H9 (cell line): ENCODE data around the gene RNF114. TPM values are rescaled to one million over a fixed set of nuclear protein-coding genes. Genes with fewer than 3 reads are reported as not detected.

Experiments
- DNase-seq: peaks from one replicate; pipeline ENCODE4 v3.0.0-alpha.2; 2017
- H2AFZ ChIP-seq: one replicate; pipeline ENCODE4 v1.6.1; 2013; ENCODE audit warnings: mild to moderate bottlenecking, low read length, control low read depth, moderate library complexity
- H2AK5ac ChIP-seq: 2 replicates; pipeline ENCODE4 v1.6.1; 2013; ENCODE audit warnings: low read length, control low read depth, mixed read lengths; ENCODE audit not compliant: insufficient read length
- H2BK120ac ChIP-seq: one replicate; pipeline ENCODE4 v1.6.1; 2013; ENCODE audit warnings: low read depth, mild to moderate bottlenecking, low read length, control low read depth, inconsistent platforms; ENCODE audit not compliant: poor library complexity, severe bottlenecking
- H2BK12ac ChIP-seq: 2 replicates; pipeline ENCODE4 v1.6.1; 2013; ENCODE audit warnings: low read length, control low read depth, mixed read lengths, low read depth; ENCODE audit not compliant: insufficient read length
- H2BK15ac ChIP-seq: 2 replicates; pipeline ENCODE4 v1.6.1; 2013; ENCODE audit warnings: low read depth, low read length, control low read depth
- H2BK20ac ChIP-seq: one replicate; pipeline ENCODE4 v1.6.1; 2013; ENCODE audit warnings: low read depth, mild to moderate bottlenecking, low read length, control low read depth, inconsistent platforms; ENCODE audit not compliant: poor library complexity, severe bottlenecking
- H2BK5ac ChIP-seq: 2 replicates; pipeline ENCODE4 v1.6.1; 2013; ENCODE audit warnings: low read length, control low read depth, mixed read lengths; ENCODE audit not compliant: insufficient read length
- H3K14ac ChIP-seq: 2 replicates; pipeline ENCODE4 v1.6.1; 2013; ENCODE audit warnings: low read length, control low read depth; ENCODE audit not compliant: insufficient read depth
- H3K18ac ChIP-seq: 2 replicates; pipeline ENCODE4 v1.6.1; 2013; ENCODE audit warnings: low read depth, mild to moderate bottlenecking, mixed read lengths, low read length, control low read depth; ENCODE audit not compliant: insufficient read length
- H3K23ac ChIP-seq: 2 replicates; pipeline ENCODE4 v1.6.1; 2013; ENCODE audit warnings: low read length, control low read depth, mixed read lengths, low read depth; ENCODE audit not compliant: insufficient read length
- H3K23me2 ChIP-seq: 2 replicates; pipeline ENCODE4 v1.6.1; 2013; ENCODE audit warnings: low read depth, mild to moderate bottlenecking, mixed read lengths, low read length, control low read depth; ENCODE audit not compliant: insufficient read length, poor library complexity, severe bottlenecking
- H3K27ac ChIP-seq: 2 replicates; pipeline ENCODE4 v1.5.1; 2013; ENCODE audit warnings: low read length, control low read depth, mixed read lengths, low read depth; ENCODE audit not compliant: insufficient read length
- H3K27me3 ChIP-seq: 2 replicates; pipeline ENCODE4 v1.6.1; 2013; ENCODE audit warnings: low read length, control low read depth, inconsistent platforms; ENCODE audit not compliant: insufficient read depth
- H3K4ac ChIP-seq: 2 replicates; pipeline ENCODE4 v1.6.1; 2013; ENCODE audit warnings: low read depth, mild to moderate bottlenecking, control low read depth, inconsistent platforms, low read length, moderate library complexity
- H3K4me1 ChIP-seq: 2 replicates; pipeline ENCODE4 v1.6.1; 2013; ENCODE audit warnings: low read length, control low read depth, inconsistent platforms; ENCODE audit not compliant: insufficient read depth
- H3K4me2 ChIP-seq: 2 replicates; pipeline ENCODE4 v1.6.1; 2013; ENCODE audit warnings: low read length, control low read depth, mixed read lengths; ENCODE audit not compliant: insufficient read length, insufficient read depth
- H3K56ac ChIP-seq: 2 replicates; pipeline ENCODE4 v1.6.1; 2013; ENCODE audit warnings: low read depth, mild to moderate bottlenecking, mixed read lengths, low read length, control low read depth; ENCODE audit not compliant: insufficient read length
- H3K79me1 ChIP-seq: 2 replicates; pipeline ENCODE4 v1.6.1; 2013; ENCODE audit warnings: low read depth, mild to moderate bottlenecking, moderate library complexity, low read length, control low read depth, inconsistent platforms; ENCODE audit not compliant: insufficient read depth, poor library complexity, severe bottlenecking
- H3K79me2 ChIP-seq: 2 replicates; pipeline ENCODE4 v1.6.1; 2013; ENCODE audit warnings: low read length, control low read depth, inconsistent platforms; ENCODE audit not compliant: insufficient read depth
- H3K9ac ChIP-seq: 2 replicates; pipeline ENCODE4 v1.6.1; 2013; ENCODE audit warnings: low read length, control low read depth, mixed read lengths; ENCODE audit not compliant: insufficient read length; ENCODE audit errors: extremely low read depth
- H3K9me3 ChIP-seq: one replicate; pipeline ENCODE4 v1.6.1; 2013; ENCODE audit warnings: low read depth, low read length, inconsistent platforms; ENCODE audit not compliant: control insufficient read depth
- H3T11ph ChIP-seq: one replicate; pipeline ENCODE4 v1.6.1; 2013; ENCODE audit warnings: mild to moderate bottlenecking, low read length, control low read depth, inconsistent platforms
- H4K20me1 ChIP-seq: one replicate; pipeline ENCODE4 v1.6.1; 2013; ENCODE audit not compliant: control insufficient read depth, insufficient read length, insufficient read depth
- H4K5ac ChIP-seq: 2 replicates; pipeline ENCODE4 v1.6.1; 2013; ENCODE audit warnings: low read depth, mild to moderate bottlenecking, mixed read lengths, low read length, control low read depth; ENCODE audit not compliant: insufficient read length
- H4K8ac ChIP-seq: replicated peaks from 2 replicates; pipeline ENCODE4 v1.6.1; 2013; ENCODE audit warnings: low read length, control low read depth, mixed read lengths, low read depth; ENCODE audit not compliant: insufficient read length
- H4K91ac ChIP-seq: 2 replicates; pipeline ENCODE4 v1.6.1; 2013; ENCODE audit warnings: low read depth, mild to moderate bottlenecking, moderate library complexity, mixed read lengths, low read length, control low read depth; ENCODE audit not compliant: insufficient read length
- H3K27ac Mint-ChIP-seq, 3 experiments: 2 replicates in 2 of 3; 3 replicates in 1 of 3; pipeline ENCODE4 v1.8.0; 2020 to 2021; ENCODE audit warnings: mixed read lengths in 3 of 3, mild to moderate bottlenecking in 1 of 3, moderate library complexity in 1 of 3
- H3K27me3 Mint-ChIP-seq: 2 replicates; pipeline ENCODE4 v1.8.0; 2021; ENCODE audit warnings: low read depth, mild to moderate bottlenecking, moderate library complexity, mixed read lengths
- H3K36me3 Mint-ChIP-seq, 3 experiments: 2 replicates in 2 of 3; 3 replicates in 1 of 3; pipeline ENCODE4 v1.8.0; 2020 to 2021; ENCODE audit warnings: low read depth in 3 of 3, mixed read lengths in 3 of 3; ENCODE audit not compliant: insufficient read depth in 1 of 3
- H3K4me1 Mint-ChIP-seq, 2 experiments: 2 replicates each; pipeline ENCODE4 v1.8.0; 2020; ENCODE audit warnings: mixed read lengths in 2 of 2
- H3K4me3 Mint-ChIP-seq, 2 experiments: 2 replicates in 1 of 2; 3 replicates in 1 of 2; pipeline ENCODE4 v1.8.0; 2020 to 2021; ENCODE audit warnings: mild to moderate bottlenecking in 2 of 2, mixed read lengths in 2 of 2, moderate library complexity in 1 of 2
- H3K9me3 Mint-ChIP-seq, 2 experiments: 2 replicates in 1 of 2; 3 replicates in 1 of 2; pipeline ENCODE4 v1.8.0; 2020; ENCODE audit warnings: mild to moderate bottlenecking in 2 of 2, mixed read lengths in 2 of 2, moderate library complexity in 1 of 2
- WGBS: extraction: QIAGEN DNeasy Blood & Tissue Kit; methylation state at CpG from one replicate; pipeline ENCODE4 v1.1.7; 2013; ENCODE audit warnings: missing lambda C conversion rate, low lambda C conversion rate, mixed read lengths; ENCODE audit not compliant: insufficient read length; ENCODE audit errors: extremely low coverage; 5-methylcytosine and 5-hydroxymethylcytosine counted together
- total RNA-seq: library from RNA; stranded (reverse); gene quantifications from 2 replicates; pipeline ENCODE4 v1.2.1, GENCODE V29; 2021
- TF ChIP-seq, protein P1 (sequence below): fragments of 200-600 bp; sonication (generic); conservative IDR thresholded peaks from 3 replicates; pipeline ENCODE4 v1.8.0; 2021; ENCODE audit warnings: antibody characterized with exemption, mild to moderate bottlenecking

The RNF114 gene
- total RNA-seq, 1 experiment from 2014 or later = 75.5 TPM

DNA sequence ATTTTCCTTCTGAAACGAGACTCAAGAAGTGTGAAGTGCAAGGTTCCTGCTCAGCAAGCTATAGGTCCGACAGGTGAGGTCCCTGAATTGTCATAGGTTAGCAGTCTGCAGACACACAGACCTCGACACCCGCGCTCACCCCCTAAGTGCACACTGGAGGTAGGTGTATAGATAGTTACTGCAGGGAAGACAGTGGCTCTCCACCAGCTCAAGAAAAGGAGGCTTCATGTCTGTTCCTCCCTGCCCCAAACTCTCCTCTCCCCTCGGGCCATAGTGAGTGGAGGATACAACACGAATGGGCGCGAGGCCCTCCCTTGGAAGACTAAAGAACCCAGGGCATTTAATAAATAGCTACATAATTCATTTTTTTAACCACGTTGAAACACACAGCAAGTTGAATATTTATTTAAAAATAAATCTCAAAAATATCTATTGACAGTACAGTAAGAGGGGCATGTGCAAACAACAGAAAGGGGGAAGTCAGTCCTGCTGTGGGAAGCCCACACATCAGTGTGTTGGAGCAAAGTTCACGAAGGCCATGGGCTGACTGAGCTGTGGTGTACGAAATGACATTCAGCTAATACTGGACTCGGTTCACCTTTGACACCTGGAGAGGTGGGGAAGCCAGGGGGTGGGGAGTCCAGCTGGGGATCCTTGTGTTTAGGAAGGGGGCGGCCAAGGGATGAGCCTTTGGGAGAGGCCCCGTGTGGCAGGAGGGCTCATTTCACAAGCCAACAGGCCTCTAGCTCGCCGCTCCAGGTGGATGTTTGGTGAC, 31.6 kb upstream of the RNF114 start:
- no peak overlapping the region for H3K27ac Mint-ChIP-seq
- no peaks in the 10 kb centered on the region for H3K23me2 ChIP-seq
- no peak overlapping the region for H2BK120ac ChIP-seq
- no peak overlapping the region for H2BK15ac ChIP-seq
- H2BK12ac ChIP-seq = no peak overlapping the region
- H4K20me1 ChIP-seq = no peaks in the 10 kb centered on the region
- no peaks in the 10 kb centered on the region for H3K4me1 ChIP-seq
- no peak overlapping the region for H3K18ac ChIP-seq
- no peak overlapping the region for H3K4ac ChIP-seq
- H2AFZ ChIP-seq = no peak overlapping the region
- H4K91ac ChIP-seq = no peak overlapping the region
- H3K4me3 Mint-ChIP-seq = no peak overlapping the region
- H3K23ac ChIP-seq = no peak overlapping the region
- peaks cover 12 to 39% (median 25%) of the 10 kb centered on the region in 3 experiments for H3K36me3 Mint-ChIP-seq
- TF ChIP-seq, protein P1, sequence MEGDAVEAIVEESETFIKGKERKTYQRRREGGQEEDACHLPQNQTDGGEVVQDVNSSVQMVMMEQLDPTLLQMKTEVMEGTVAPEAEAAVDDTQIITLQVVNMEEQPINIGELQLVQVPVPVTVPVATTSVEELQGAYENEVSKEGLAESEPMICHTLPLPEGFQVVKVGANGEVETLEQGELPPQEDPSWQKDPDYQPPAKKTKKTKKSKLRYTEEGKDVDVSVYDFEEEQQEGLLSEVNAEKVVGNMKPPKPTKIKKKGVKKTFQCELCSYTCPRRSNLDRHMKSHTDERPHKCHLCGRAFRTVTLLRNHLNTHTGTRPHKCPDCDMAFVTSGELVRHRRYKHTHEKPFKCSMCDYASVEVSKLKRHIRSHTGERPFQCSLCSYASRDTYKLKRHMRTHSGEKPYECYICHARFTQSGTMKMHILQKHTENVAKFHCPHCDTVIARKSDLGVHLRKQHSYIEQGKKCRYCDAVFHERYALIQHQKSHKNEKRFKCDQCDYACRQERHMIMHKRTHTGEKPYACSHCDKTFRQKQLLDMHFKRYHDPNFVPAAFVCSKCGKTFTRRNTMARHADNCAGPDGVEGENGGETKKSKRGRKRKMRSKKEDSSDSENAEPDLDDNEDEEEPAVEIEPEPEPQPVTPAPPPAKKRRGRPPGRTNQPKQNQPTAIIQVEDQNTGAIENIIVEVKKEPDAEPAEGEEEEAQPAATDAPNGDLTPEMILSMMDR = no peak
- H3K4me2 ChIP-seq = no peak overlapping the region
- no peak overlapping the region for H3K14ac ChIP-seq
- H3K79me1 ChIP-seq = no peaks in the 10 kb centered on the region
- H3K79me2 ChIP-seq = no peaks in the 10 kb centered on the region
- H2BK5ac ChIP-seq = no peak overlapping the region
- H3K9me3 ChIP-seq = no peaks in the 10 kb centered on the region
- no peaks in the 10 kb centered on the region for H3K27me3 Mint-ChIP-seq
- no peaks in the 10 kb centered on the region for H3K4me1 Mint-ChIP-seq
- H3K9me3 Mint-ChIP-seq = no peaks in the 10 kb centered on the region
- no CpG with 5 or more reads among the region's 17 CpGs for WGBS
- no peak overlapping the region for H3T11ph ChIP-seq
- H3K27me3 ChIP-seq = no peaks in the 10 kb centered on the region
- no peak for DNase-seq
- H4K8ac ChIP-seq = no peak overlapping the region
- no peak overlapping the region for H3K9ac ChIP-seq
- H3K56ac ChIP-seq = no peak overlapping the region
- no peak overlapping the region for H4K5ac ChIP-seq
- H3K27ac ChIP-seq = no peak overlapping the region
- H2AK5ac ChIP-seq = no peak overlapping the region
- no peak overlapping the region for H2BK20ac ChIP-seq
